ENCODE results near the gene LRCOL1. TPM values are rescaled to one million over a fixed set of nuclear protein-coding genes. Genes with fewer than 3 reads are reported as not detected.

The LRCOL1 gene
- total RNA-seq, 1 experiment from 2014 or later: not detected

GRCh38 chr12:132554845-132555630, 55.3 kb downstream of the LRCOL1 start:
- CTCF ChIA-PET: interaction anchor here (1.0 to 1.2 kb wide), 2 partner anchors 140 to 401 kb away, joined by 3 to 6 read pairs; no protein-coding TSS in a partner anchor
- DNase-seq: peak in 1 of 2 experiments; percentile 44
- Histone ChIP-seq H3K36me3 (ENCODE audit: control insufficient read depth, insufficient read depth, low read length) (no peaks in the 10 kb centered on the region), H3K4me3 (ENCODE audit: low read depth, low read length) (no peak overlapping the region), H3K9me3 (no peaks in the 10 kb centered on the region), H3K4me1 (no peaks in the 10 kb centered on the region), H3K27me3 (replicated peaks; ENCODE audit: control insufficient read depth, insufficient read depth, low read length) (no peaks in the 10 kb centered on the region)
- no peaks in the 10 kb centered on the region for H3K4me1 Mint-ChIP-seq (ENCODE audit: low read depth, unreplicated experiment)
- peaks cover 19% of the 10 kb centered on the region for H3K36me3 Mint-ChIP-seq (ENCODE audit: insufficient read depth, unreplicated experiment)
- no TSS peak for BruUV-seq (replicated peaks)
- H3K4me3 Mint-ChIP-seq (ENCODE audit: unreplicated experiment): no peak overlapping the region
- H3K27me3 Mint-ChIP-seq (ENCODE audit: insufficient read depth, unreplicated experiment): no peaks in the 10 kb centered on the region
- POLR2A ChIA-PET: no interaction called here
- no peaks in the 10 kb centered on the region for H3K9me3 Mint-ChIP-seq (ENCODE audit: unreplicated experiment)
- no peak overlapping the region for H3K27ac Mint-ChIP-seq (ENCODE audit: unreplicated experiment)
- intact Hi-C loops (cut with micrococcal nuclease; ENCODE audit: unreplicated experiment): no loop called here
- TF ChIP-seq CTCF (IDR thresholded peaks at IDR 0.05; ENCODE audit: insufficient read depth in 1 of 2, low read depth in 1 of 2, low read length in 1 of 2, severe bottlenecking in 1 of 2, unreplicated experiment in 1 of 2): peak; percentile 31 to 45

Small RNA genes within 50 kb of the gene (microRNA-seq; reads per million reads assigned to microRNA genes)
- 0.93 reads per million for gene MIR6763

Other genes with a start within 250 kb of the LRCOL1 start
- gene FBRSL1, start 120.4 kb downstream of the LRCOL1 start, total RNA-seq (2022): 90.3 and 96.1 TPM in 2 replicates
- gene P2RX2, start 8.2 kb upstream of the LRCOL1 start, total RNA-seq (2022): not detected in 2 replicates
- 167 and 170 TPM in 2 replicates for gene POLE, start 76.8 kb upstream of the LRCOL1 start, total RNA-seq (2022)
- 29.8 and 39.9 TPM in 2 replicates for gene PXMP2, start 77.0 kb upstream of the LRCOL1 start, total RNA-seq (2022)
- 78.1 and 87.8 TPM in 2 replicates for gene PGAM5, start 100.3 kb upstream of the LRCOL1 start, total RNA-seq (2022)
- gene ANKLE2, start 151.2 kb upstream of the LRCOL1 start, total RNA-seq (2022): 80.8 and 86.6 TPM in 2 replicates
- gene GOLGA3, start 218.3 kb upstream of the LRCOL1 start, total RNA-seq (2022): 62.2 and 67.0 TPM in 2 replicates